ENCODE results near the gene GPR3. TPM values are rescaled to one million over a fixed set of nuclear protein-coding genes. Genes with fewer than 3 reads are reported as not detected.

The GPR3 gene
- total and polyA plus RNA-seq, 10 of the 15 experiments (the other 5 are each of a cell fraction or from before 2014, with no cell fraction given), result 0.33 to 1.4 (median 0.63) TPM; not detected in 3

GRCh38 chr1:27342778-27343638, 49.4 kb upstream of the GPR3 start (continued):
- TF ChIP-seq ZNF687 (IDR thresholded peaks at IDR 0.05) (no peak), CHD2 (IDR thresholded peaks at IDR 0.05; ENCODE audit: borderline replicate concordance, low read depth, low read length) (no peak), RCOR1 (conservative IDR thresholded peaks at IDR 0.05; ENCODE audit: low read depth, low read length) (no peak), STAT3 (IDR thresholded peaks at IDR 0.05; ENCODE audit: low read depth, low read length) (no peak), HDAC6 (IDR thresholded peaks at IDR 0.05; ENCODE audit: unreplicated experiment) (no peak), NR2F1 (conservative IDR thresholded peaks at IDR 0.05) (no peak), ASH2L (IDR thresholded peaks at IDR 0.05; ENCODE audit: borderline replicate concordance, low read depth) (no peak), CREM (IDR thresholded peaks at IDR 0.05; ENCODE audit: low read depth) (peak; percentile 46; the same call in 1 of the 2 replicates), FOXM1 (IDR thresholded peaks at IDR 0.05; ENCODE audit: low read depth, low read length) (no peak), ATF2 (IDR thresholded peaks at IDR 0.05; ENCODE audit: low read length) (no peak), ZBTB11 (CRISPR knock-in tag; IDR thresholded peaks at IDR 0.05) (no peak), DPF2 (IDR thresholded peaks at IDR 0.05) (0 out of 2 replicates have a peak, but pooled peaks have one; percentile 36), ETV6 (conservative IDR thresholded peaks at IDR 0.05 in 1 of 2, IDR thresholded peaks at IDR 0.05 in 1 of 2; ENCODE audit: borderline replicate concordance in 1 of 2, low read depth in 1 of 2) (no peak), SMARCA5 (IDR thresholded peaks at IDR 0.05) (no peak), SMC3 (IDR thresholded peaks at IDR 0.05; ENCODE audit: borderline replicate concordance, low read length) (no peak), POU2F2 (IDR thresholded peaks at IDR 0.05; ENCODE audit: borderline replicate concordance, low read depth, low read length) (no peak), IKZF1 (conservative IDR thresholded peaks at IDR 0.05) (peak; percentile 45; the same call in 1 of the 2 replicates), NR2C2 (IDR thresholded peaks at IDR 0.05; ENCODE audit: borderline replicate concordance, control insufficient read depth, insufficient read length, low read depth) (no peak), CBX5 (IDR thresholded peaks at IDR 0.05; ENCODE audit: low read depth) (no peak), MYB (IDR thresholded peaks at IDR 0.05; ENCODE audit: borderline replicate concordance, low read depth, low read length) (no peak), ZZZ3 (IDR thresholded peaks at IDR 0.05; ENCODE audit: control insufficient read depth, insufficient read length, low read depth) (no peak), SREBF1 (IDR thresholded peaks at IDR 0.05; ENCODE audit: low read length) (no peak)
